HG02759 (cell line): ENCODE results near the gene DNAJC4.

ENCODE experiments used
- ATAC-seq: cut with Tn5 transposase; IDR thresholded peaks from one replicate; pipeline ENCODE4 v1.9.1; 2021; ENCODE audit warnings: mild to moderate bottlenecking, moderate library complexity; ENCODE audit not compliant: unreplicated experiment

DNAJC4 gene

GRCh38 chr11:64208086-64208795, 22.1 kb upstream of the DNAJC4 start:
- ATAC-seq = no peak

DNA sequence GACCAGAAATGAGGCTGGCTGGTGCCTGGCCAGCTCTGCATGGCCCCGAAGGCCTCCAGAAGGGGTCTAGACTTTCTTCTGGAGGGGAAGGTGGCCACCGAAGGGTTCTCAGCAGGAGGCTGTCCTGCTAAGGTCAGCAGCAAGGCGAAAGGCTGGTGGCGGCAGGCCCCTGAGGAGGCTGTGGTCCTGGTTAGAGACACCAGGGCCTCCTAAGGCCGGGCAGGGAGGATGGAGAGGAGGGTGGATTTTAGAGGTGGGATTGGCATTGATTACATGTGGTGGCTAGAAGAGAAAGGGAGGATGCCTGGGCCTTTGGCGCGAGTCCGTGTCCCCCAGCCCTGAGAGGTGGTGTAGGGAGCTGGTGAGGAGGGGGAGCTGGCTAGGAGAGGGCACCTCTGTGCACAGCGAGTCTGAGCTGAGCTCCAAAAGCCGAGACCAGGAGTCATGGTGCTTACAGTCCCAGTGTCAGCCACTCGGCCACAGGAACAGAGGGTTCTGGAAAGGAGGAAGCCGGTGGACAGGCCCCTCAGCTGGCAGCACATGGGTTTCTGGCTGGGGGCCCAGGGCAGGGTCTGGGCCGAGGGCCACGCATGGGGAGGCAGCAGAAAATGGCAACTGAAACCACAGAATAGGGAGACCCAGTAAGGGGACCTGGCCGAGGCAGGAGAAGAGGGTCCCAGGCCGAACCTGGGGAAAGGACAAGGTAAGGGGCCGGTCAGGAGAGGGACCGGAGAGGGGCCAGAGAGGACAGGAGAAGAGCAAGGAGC, 21.4 kb upstream of the DNAJC4 start:
- ATAC-seq = no peak

GRCh38 chr11:64209563-64209843, 20.8 kb upstream of the DNAJC4 start:
- ATAC-seq = no peak

DNA sequence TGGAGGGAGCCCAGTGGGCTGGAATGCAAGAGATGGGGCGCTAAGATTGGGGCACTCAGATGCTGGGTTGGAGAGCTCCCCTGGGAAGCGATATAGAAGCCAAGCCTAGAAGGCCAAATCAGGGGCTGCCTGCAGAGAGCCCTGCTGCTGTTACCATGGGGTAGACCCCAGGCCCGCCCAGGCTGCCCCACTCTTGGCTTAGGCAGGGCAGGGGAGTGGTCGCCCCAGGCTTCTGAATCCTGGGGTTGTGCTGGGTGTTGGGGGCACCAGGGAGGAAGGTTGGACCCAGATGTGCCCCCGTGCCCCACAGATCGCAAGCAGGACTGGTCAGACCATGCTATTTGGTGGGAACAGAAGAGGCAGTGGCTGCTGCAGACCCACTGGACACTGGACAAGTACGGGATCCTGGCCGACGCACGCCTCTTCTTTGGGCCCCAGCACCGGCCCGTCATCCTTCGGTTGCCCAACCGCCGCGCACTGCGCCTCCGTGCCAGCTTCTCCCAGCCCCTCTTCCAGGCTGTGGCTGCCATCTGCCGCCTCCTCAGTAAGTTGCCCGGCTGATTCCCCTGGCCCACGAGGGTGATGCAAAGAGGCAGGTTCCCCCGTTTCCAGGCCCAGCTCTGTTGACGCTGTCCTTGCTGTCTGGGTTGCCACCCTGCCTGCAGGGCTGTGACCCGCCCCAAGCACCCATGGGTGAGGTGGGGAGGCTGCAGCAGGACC, 19.9 kb upstream of the DNAJC4 start:
- no peak for ATAC-seq

DNA sequence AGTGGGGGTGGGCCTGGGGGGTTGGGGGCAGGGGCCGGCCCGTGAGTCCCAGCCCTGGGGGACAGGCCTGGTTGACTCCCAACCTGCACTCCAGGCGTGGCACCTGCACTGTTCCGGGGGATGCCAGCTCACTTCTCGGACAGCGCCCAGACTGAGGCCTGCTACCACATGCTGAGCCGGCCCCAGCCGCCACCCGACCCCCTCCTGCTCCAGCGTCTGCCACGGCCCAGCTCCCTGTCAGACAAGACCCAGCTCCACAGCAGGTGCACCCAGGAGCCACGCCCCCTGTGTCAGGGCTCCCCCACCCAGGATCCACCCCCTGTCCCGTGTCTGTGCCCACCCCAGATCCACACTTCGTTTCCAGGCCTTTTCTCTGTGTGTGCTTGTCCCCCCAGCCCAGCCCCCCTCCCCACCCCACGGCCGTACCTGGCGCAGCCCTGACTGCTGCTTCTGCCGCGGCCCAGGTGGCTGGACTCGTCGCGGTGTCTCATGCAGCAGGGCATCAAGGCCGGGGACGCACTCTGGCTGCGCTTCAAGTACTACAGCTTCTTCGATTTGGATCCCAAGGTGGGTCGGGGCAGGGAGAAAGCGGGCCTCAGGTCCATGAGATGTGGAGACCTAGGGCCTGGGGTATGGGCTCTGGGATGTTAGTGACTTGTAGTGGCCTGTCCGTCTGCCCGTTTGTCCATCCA, 19.0 kb upstream of the DNAJC4 start:
- no peak for ATAC-seq

DNA sequence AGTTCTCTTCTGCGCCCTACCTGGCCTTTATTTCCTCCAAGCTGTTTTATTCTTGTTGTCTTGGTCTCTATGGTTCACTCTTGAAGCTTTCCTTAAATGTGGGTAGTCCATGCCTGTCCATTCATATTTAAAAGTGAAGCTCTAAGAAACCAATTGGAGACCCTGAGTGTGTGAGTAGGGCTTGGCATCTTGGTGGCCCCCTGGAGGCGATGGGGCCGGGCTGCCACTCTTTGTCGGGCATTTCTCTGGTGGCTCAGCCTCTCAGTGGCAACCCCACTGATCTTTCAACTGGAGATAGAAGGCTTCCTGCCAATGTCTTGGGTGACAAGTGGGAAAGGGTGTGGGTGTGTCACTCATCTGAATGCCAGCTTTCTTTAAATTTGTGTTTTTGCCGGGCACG, 13.5 kb upstream of the DNAJC4 start:
- no peak for ATAC-seq

DNA sequence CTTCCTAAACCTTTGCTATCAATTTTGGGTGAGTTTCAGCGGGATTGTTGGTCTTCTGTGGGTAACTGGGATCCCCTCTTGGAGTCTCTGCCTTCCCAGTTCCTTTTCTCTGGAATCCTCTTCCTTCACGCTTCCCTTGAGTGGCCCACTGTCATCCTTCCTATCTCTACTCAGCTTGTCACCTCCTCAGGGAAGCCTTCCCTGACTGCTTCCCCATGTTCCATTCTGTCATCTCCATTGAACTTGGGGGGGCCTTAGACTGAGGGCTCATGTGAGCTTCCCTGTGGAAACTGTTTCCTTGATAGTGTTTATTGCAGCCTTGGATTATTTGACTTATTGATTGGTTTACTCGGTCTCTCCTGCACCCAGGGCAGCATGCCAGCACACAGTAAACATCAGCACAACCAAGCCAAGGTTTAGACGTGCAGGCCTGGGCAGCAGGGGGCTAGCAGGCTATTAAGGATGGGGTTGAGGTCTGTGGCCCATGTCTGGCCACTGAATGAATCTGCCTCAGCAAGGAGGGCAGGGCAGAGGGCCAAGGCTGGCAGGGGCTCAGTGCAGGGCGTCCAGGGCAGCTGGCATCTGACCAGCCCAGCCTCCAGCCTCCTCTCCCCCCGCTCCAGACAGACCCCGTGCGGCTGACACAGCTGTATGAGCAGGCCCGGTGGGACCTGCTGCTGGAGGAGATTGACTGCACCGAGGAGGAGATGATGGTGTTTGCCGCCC, 11.6 kb upstream of the DNAJC4 start:
- no peak for ATAC-seq

DNA sequence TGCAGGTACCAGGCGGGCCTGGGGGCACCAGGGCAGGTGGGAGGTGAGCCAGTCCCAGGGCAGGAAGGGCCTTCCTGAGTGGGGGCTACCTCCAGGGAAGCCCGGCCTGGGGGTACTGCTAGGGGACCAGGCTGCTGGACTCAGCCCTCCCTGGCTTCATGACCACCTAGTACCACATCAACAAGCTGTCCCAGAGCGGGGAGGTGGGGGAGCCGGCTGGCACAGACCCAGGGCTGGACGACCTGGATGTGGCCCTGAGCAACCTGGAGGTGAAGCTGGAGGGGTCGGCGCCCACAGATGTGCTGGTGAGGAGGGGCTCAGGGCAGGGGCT, 11.0 kb upstream of the DNAJC4 start:
- ATAC-seq = no peak

DNA sequence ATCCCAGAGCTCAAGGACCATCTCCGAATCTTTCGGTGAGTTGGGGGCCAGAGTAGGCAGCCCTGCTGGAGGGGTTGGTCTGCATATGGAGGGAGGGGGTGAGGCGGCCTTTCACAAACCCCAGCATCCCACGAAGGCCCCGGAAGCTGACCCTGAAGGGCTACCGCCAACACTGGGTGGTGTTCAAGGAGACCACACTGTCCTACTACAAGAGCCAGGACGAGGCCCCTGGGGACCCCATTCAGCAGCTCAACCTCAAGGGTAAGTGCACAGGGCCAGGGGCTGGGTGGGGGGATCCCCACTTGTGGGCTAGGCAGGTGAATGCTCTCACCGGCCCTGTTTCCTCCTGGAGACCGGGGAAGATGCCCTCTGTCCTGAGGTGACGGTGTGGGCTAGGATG, 10.6 kb upstream of the DNAJC4 start:
- no peak for ATAC-seq

DNA sequence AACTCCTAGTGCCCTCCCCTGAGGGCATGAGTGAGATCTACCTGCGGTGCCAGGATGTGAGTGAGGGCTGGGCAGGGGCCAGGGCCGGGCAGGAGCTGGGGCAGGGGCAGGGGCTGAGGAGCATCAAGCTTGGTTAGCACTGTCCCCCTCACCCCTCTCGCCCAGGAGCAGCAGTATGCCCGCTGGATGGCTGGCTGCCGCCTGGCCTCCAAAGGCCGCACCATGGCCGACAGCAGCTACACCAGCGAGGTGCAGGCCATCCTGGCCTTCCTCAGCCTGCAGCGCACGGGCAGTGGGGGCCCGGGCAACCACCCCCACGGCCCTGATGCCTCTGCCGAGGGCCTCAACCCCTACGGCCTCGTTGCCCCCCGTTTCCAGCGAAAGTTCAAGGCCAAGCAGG, 10.1 kb upstream of the DNAJC4 start:
- no peak for ATAC-seq

DNA sequence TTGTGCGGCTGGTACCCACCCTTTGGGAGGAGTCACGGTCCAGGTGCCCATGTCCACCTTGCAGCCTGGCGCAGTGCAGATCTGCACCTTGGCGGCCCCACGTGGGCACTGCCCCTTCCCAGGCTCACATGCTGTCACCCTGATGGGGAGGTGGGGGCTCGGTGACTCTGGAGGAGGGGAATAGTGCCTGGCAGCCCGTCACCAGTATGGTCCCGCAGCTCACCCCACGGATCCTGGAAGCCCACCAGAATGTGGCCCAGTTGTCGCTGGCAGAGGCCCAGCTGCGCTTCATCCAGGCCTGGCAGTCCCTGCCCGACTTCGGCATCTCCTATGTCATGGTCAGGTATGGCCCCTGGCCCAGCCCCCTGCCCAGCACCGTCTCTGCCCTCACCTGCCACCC, 9.6 kb upstream of the DNAJC4 start:
- no peak for ATAC-seq

GRCh38 chr11:64222651-64223000, 7.7 kb upstream of the DNAJC4 start:
- ATAC-seq = no peak

- no peak for ATAC-seq
Measured at GRCh38 chr11:64223001-64223651, 7.2 kb upstream of the DNAJC4 start.

- no peak for ATAC-seq
Measured at GRCh38 chr11:64224151-64224890, 6.0 kb upstream of the DNAJC4 start.

DNA sequence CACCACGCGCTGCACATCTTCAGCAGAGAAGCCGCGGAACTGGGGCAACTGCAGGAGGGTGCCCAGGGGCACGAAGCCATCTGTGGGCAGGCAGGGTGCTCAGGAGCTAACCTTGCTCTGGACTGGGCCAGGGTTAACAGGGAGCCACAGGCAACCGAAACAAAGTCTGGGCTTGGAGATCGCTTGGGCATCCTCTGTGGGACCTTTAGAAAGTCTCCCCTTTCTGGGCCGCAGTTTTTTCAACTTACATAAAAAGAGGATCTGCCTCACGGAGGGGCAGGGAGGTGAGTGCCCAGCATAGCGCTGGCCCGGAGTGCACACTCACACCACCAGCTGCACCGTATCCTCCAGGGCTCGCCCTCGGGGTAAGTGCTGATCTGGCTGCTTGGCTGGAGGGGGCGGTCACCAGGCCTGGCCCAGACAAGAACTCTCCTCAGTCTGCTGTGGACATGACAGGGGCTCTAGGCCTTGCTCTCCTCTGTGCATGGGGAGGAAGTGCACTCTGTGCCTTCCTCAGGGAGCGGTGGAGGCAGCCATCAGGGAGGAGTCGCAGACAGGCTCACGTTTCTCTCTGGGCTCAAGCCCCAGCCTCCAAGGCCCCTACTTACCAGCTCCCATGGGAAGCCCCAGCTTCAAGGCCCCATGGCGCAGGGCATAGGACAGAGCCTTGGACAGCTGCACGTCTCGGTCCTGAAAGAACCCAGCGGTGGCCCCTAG, 5.3 kb upstream of the DNAJC4 start:
- no peak for ATAC-seq

GRCh38 chr11:64225608-64226506, 4.5 kb upstream of the DNAJC4 start, which contains the start of the genes NUDT22 and TRPT1:
Gene NUDT22, plus strand, starts transcription at chr11:64226274. Its CDS starts 379 bp downstream, at chr11:64226653.
Gene TRPT1, minus strand, starts transcription at chr11:64226186. Its CDS starts 326 bp downstream, at chr11:64225860.
- ATAC-seq = peak; percentile 46

DNA sequence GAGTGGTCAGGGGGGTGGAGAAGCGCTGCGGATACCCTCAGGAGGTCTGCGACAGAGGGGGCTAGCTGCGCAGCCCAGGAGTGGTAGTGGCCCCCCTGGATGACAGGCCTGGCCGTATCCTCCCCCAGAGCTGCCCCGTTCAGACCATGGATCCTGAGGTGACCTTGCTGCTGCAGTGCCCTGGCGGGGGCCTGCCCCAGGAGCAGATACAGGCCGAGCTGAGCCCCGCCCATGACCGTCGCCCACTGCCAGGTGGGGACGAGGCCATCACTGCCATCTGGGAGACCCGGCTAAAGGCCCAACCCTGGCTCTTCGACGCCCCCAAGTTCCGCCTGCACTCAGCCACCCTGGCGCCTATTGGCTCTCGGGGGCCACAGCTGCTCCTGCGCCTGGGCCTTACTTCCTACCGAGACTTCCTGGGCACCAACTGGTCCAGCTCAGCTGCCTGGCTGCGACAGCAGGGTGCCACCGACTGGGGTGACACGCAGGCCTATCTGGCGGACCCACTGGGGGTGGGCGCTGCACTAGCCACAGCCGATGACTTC, 3.8 kb upstream of the DNAJC4 start:
- ATAC-seq = peak; percentile 32
